ENCODE data around the gene BCKDHA.

The BCKDHA gene

GRCh38 chr19:41427647-41428480, 30.2 kb downstream of the BCKDHA start:
- Histone ChIP-seq H3K79me2 (ENCODE audit: low read length) (no peaks in the 10 kb centered on the region), H2AFZ (ENCODE audit: low read length) (no peak overlapping the region), H3K9me2 (replicated peaks; ENCODE audit: insufficient read depth, low read length) (no peaks in the 10 kb centered on the region), H3K4me1 (ENCODE audit: low read length) (no peaks in the 10 kb centered on the region), H3K9ac (ENCODE audit: low read length) (no peak overlapping the region), H3K27ac (ENCODE audit: low read length) (no peak overlapping the region), H4K20me1 (ENCODE audit: insufficient read depth, low read length) (no peaks in the 10 kb centered on the region), H3K36me3 (replicated peaks; ENCODE audit: insufficient read depth, low read length) (no peaks in the 10 kb centered on the region), H3K4me2 (ENCODE audit: low read depth, low read length) (no peak overlapping the region), H3K9me3 (replicated peaks; ENCODE audit: insufficient read depth, low read length) (no peaks in the 10 kb centered on the region), H3F3A (ENCODE audit: insufficient read depth, low read length) (no peaks in the 10 kb centered on the region), H3K27me3 (replicated peaks; ENCODE audit: insufficient read depth, low read length) (no peaks in the 10 kb centered on the region), H3K4me3 (ENCODE audit: low read length) (no peak overlapping the region)
- TF ChIP-seq EZH2 (optimal IDR thresholded peaks at IDR 0.05; ENCODE audit: low read depth, low read length) (no peak), EZH2phosphoT487 (IDR thresholded peaks at IDR 0.05; ENCODE audit: low read length) (no peak), CTCF (IDR thresholded peaks at IDR 0.05; ENCODE audit: low read length) (no peak)
- no peak for DNase-seq

GRCh38 chr19:41428481-41428859, 30.9 kb downstream of the BCKDHA start:
- Histone ChIP-seq H3K79me2 (ENCODE audit: low read length) (no peaks in the 10 kb centered on the region), H3K9me3 (replicated peaks; ENCODE audit: insufficient read depth, low read length) (no peaks in the 10 kb centered on the region), H3K4me1 (ENCODE audit: low read length) (no peaks in the 10 kb centered on the region), H4K20me1 (ENCODE audit: insufficient read depth, low read length) (no peaks in the 10 kb centered on the region), H3K27ac (ENCODE audit: low read length) (no peak overlapping the region), H3K9me2 (replicated peaks; ENCODE audit: insufficient read depth, low read length) (no peaks in the 10 kb centered on the region), H2AFZ (ENCODE audit: low read length) (no peak overlapping the region), H3K4me3 (ENCODE audit: low read length) (no peak overlapping the region), H3F3A (ENCODE audit: insufficient read depth, low read length) (no peaks in the 10 kb centered on the region), H3K36me3 (replicated peaks; ENCODE audit: insufficient read depth, low read length) (no peaks in the 10 kb centered on the region), H3K4me2 (ENCODE audit: low read depth, low read length) (no peak overlapping the region), H3K9ac (ENCODE audit: low read length) (no peak overlapping the region), H3K27me3 (replicated peaks; ENCODE audit: insufficient read depth, low read length) (no peaks in the 10 kb centered on the region)
- DNase-seq, result no peak
- TF ChIP-seq EZH2phosphoT487 (IDR thresholded peaks at IDR 0.05; ENCODE audit: low read length) (no peak), CTCF (IDR thresholded peaks at IDR 0.05; ENCODE audit: low read length) (no peak), EZH2 (optimal IDR thresholded peaks at IDR 0.05; ENCODE audit: low read depth, low read length) (no peak)

GRCh38 chr19:41430922-41431321, 33.3 kb downstream of the BCKDHA start:
- Histone ChIP-seq H3K4me2 (ENCODE audit: low read depth, low read length) (no peak overlapping the region), H3K9ac (ENCODE audit: low read length) (no peak overlapping the region)

More at GRCh38 chr19:41430922-41431321, 33.3 kb downstream of the BCKDHA start:
- Histone ChIP-seq H3K9me2 (replicated peaks; ENCODE audit: insufficient read depth, low read length) (no peaks in the 10 kb centered on the region), H3K4me3 (ENCODE audit: low read length) (no peak overlapping the region), H2AFZ (ENCODE audit: low read length) (no peak overlapping the region), H3K79me2 (ENCODE audit: low read length) (no peaks in the 10 kb centered on the region), H3K9me3 (replicated peaks; ENCODE audit: insufficient read depth, low read length) (no peaks in the 10 kb centered on the region), H3F3A (ENCODE audit: insufficient read depth, low read length) (no peaks in the 10 kb centered on the region), H4K20me1 (ENCODE audit: insufficient read depth, low read length) (no peaks in the 10 kb centered on the region), H3K4me1 (ENCODE audit: low read length) (no peaks in the 10 kb centered on the region), H3K27ac (ENCODE audit: low read length) (no peak overlapping the region), H3K36me3 (replicated peaks; ENCODE audit: insufficient read depth, low read length) (no peaks in the 10 kb centered on the region), H3K27me3 (replicated peaks; ENCODE audit: insufficient read depth, low read length) (no peaks in the 10 kb centered on the region)
- DNase-seq, result no peak
- TF ChIP-seq EZH2 (optimal IDR thresholded peaks at IDR 0.05; ENCODE audit: low read depth, low read length) (no peak), CTCF (IDR thresholded peaks at IDR 0.05; ENCODE audit: low read length) (no peak), EZH2phosphoT487 (IDR thresholded peaks at IDR 0.05; ENCODE audit: low read length) (no peak)

Measured in MM.1S (cell line).